ENCODE results near the gene USP13.

USP13 gene

GRCh38 chr3:179697736-179698332, 45.0 kb downstream of the USP13 start:
- DNase-seq = peak in 1 of 5 experiments; percentile 61

- DNase-seq = no peak
Observed at GRCh38 chr3:179700716-179701115, 47.9 kb downstream of the USP13 start.

GRCh38 chr3:179701176-179701827, 48.5 kb downstream of the USP13 start:
- no peak for DNase-seq

GRCh38 chr3:179702271-179702947, 49.6 kb downstream of the USP13 start:
- DNase-seq = no peak

- no peak for DNase-seq
Observed at GRCh38 chr3:179703816-179704215, 51.0 kb downstream of the USP13 start.

- DNase-seq = no peak
Observed at GRCh38 chr3:179706233-179706632, 53.4 kb downstream of the USP13 start.

- DNase-seq = no peak
Observed at GRCh38 chr3:179710079-179710478, 57.2 kb downstream of the USP13 start.

- no peak for DNase-seq
Observed at GRCh38 chr3:179713643-179714090, 60.8 kb downstream of the USP13 start.

GRCh38 chr3:179715582-179715981, 62.7 kb downstream of the USP13 start:
- no peak for DNase-seq

GRCh38 chr3:179716226-179716625, 63.4 kb downstream of the USP13 start:
- DNase-seq = no peak

GRCh38 chr3:179716811-179717210, 64.0 kb downstream of the USP13 start:
- DNase-seq = peak in 1 of 5 experiments; percentile 31

- no peak for DNase-seq
Observed at GRCh38 chr3:179717219-179717618, 64.4 kb downstream of the USP13 start.

GRCh38 chr3:179719048-179719734, 66.4 kb downstream of the USP13 start:
- DNase-seq = no peak

GRCh38 chr3:179720196-179720595, 67.4 kb downstream of the USP13 start:
- no peak for DNase-seq

GRCh38 chr3:179723617-179724016, 70.8 kb downstream of the USP13 start:
- DNase-seq = no peak

GRCh38 chr3:179726075-179726699, 73.3 kb downstream of the USP13 start:
- no peak for DNase-seq

- DNase-seq = no peak
Observed at GRCh38 chr3:179729086-179729485, 76.2 kb downstream of the USP13 start.

- no peak for DNase-seq
Observed at GRCh38 chr3:179729981-179730380, 77.1 kb downstream of the USP13 start.

GRCh38 chr3:179730506-179730905, 77.7 kb downstream of the USP13 start:
- no peak for DNase-seq

GRCh38 chr3:179731544-179731943, 78.7 kb downstream of the USP13 start:
- DNase-seq = no peak

- no peak for DNase-seq
Observed at GRCh38 chr3:179732661-179733348, 80.0 kb downstream of the USP13 start.

GRCh38 chr3:179733797-179734196, 81.0 kb downstream of the USP13 start:
- DNase-seq = no peak

Measured in T-helper 2 cell (primary cell).